ENCODE results near the gene SCN8A.
"Not testable (repeated sequence)": the region's sequence is repeated elsewhere in the genome, so short reads cannot be mapped to it uniquely, and the experiment has no call there.

The SCN8A gene

DNA sequence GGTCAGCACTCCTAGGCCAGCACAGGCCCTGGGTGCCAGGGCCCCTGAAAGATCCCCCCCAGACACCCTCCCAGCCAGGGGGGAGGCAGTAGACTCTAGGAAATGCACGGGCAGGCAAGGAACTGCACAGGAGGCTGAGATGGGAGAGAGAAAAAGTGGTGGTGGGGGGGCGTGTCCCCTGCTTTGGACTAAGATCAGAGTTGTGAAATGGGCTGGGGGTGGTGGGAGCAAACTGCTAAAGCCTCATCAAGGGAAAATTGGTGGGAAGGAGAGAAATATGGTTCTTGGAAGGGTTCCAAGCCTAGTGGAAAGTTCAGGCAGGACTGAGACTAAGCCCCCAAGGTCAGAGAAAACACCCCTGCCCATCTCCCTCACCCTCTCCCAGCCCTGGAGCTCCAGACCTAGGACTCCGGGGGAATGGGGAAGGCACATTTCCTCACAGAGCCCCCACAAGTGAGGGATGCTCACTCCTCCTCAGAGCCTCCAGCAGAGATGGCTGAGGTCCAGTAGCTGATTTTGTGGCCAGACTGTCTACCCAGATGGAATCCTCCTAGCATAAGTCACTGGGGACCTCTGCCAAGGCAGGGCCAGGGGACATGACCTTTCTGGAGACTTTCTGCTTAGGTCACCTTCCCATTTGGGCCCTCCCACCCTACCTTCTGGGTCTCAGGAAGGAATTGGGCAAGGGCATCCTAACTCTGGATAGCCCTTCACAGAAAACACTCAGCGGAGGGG lies 227.7 kb downstream of the SCN8A start:
- no peak for DNase-seq

DNA sequence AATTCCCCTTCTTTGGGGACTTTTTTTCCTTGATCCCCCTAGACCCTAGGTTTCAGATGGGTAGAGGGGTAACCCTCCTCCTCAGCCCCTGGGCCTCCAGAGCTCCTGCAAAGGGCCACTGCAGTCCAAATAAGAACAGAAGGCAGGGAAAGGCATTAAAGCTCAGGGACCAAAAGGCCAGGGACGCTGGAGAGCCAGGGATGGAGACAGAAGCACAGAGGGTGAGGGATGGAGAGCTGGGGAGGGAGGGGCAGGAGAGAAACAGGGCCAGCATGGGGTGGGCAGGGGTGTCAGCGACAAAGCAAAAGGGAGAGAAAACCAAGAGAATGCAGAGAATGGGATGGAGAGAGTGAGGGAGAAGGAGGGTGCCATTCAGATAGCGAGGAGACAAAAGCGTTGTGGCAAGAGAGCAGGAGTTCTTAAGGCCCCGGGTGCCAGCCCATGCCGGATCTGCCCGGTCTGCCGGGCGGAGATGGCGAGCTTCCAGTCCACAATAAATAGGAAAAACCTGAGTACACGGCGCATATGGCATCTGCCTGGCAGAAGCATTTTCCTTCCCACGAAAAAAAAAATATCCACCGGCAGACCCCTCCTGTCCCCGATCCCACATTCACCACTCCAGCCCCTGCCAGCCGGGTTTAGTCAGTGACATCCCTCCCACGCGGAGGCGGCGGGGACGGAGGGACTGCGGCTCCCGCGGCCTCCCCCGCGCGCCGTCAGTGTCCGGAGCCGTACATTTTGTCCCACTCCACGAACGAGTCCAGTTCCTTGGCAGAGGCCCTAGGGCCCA lies 228.9 kb downstream of the SCN8A start:
- DNase-seq, result no peak

GRCh38 chr12:51820526-51821439 lies 229.8 kb downstream of the SCN8A start:
- DNase-seq, result peak; percentile 71

DNA sequence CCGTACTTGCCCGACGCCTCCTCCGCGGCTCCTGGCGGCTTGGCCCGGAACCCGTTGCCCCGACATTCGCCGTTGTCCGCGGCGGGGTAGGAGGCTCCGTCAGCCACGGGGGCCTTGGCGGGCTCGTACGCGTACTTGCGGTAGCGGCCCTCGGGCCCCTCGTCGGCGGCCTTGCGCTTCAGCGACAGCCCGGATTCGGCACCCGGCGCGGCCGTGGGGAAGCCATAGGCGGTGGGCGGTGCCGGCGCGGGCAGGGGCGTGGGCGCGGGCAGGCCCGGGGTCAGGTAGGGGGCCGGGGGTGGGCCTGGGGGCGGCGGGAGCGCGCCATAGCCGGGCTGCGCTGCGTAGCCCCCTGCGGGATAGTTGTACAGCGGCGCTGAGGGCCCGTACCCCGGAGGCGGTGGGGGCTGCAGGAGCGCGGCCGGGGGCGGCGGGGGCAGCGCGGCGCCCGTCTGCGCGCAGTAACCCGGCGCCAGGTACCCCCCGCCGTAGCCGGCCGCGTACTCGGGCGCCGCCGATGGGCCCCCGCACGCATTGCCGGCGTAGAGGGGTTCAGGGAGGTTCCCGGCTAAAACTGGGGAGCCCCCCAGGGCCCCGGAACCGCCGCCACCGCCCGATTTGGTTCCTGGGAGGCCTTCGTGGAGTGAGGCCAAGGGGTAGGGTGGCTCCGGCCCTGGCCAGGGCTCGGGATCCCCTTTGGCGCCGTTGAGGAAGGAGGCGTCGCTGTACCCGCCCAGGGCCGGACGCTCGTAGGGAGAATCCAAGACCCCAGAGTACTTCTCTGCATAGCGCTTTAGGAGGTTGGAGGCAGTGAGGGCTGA lies 230.6 kb downstream of the SCN8A start:
- DNase-seq, result no peak

DNA sequence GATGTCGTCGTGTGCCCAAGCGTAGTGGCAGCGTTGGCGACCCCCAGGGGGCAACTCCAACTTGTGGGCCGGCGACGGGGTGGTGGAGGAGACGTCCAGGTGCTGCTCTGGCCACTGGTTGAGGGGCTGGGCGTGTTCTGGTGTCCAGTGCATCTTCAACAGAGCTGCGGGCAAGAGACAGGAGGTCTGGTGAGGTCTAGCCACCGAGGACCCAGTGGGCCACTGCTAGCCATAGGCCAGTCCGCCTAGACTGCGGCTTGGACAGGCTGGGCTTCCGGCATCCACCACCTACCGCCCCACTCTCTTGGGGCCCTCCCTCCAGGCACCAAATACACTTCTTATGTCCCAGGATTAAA lies 231.2 kb downstream of the SCN8A start:
- no peak for DNase-seq

- no peak for DNase-seq
Measured at GRCh38 chr12:51822956-51823355, 231.9 kb downstream of the SCN8A start.

DNA sequence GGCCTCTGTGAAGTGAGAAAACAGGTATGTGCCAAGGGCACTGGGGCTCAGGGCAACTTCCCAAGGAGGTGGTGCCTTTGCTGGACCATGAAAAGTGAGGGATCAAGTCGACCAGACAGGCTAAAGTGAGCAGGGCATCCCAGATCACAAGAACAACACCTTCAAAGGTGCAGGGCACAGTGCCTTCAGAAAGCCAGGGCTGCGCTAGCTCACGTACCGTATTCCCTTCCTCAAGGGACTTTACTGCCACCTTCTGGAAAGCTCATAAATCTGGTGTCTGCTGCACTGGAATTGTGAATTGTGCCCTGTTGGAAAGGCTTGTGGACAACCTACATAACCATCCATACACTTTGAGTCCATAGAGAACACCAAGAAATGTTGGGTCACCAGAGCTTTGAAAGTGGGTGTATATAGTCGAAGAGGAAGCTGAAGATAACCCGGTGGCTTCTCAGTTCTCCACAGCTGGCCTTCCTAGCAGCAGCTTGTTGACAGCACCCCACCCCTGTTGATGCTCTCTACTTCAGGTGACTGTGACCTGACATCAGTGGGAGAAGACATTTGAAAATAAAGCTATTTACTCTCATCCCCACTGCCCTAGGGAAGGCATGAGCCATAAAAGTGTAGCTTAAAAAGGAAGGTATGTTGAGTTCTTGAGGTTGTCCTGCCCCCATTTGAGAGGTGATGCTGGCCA lies 233.0 kb downstream of the SCN8A start:
- no peak for DNase-seq

DNA sequence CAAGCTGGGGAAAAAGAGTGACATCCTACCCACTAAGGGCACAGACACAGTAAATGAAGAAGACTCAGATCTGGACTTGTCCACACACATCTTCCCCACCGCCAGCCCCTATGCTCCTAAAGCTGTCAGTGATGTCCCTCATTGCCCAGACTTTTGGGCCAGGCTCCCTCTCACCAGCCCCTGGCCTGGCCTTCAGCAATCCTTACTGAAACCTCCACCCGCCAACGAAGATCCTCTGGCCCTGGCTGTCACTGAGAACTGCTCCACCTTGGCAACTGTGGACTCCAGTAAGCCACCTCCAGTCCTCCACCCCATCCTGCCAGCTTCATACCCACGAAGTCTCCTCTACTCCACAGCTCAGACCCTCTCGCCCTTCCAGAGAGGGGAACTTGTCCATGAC lies 234.2 kb downstream of the SCN8A start:
- no peak for DNase-seq

DNA sequence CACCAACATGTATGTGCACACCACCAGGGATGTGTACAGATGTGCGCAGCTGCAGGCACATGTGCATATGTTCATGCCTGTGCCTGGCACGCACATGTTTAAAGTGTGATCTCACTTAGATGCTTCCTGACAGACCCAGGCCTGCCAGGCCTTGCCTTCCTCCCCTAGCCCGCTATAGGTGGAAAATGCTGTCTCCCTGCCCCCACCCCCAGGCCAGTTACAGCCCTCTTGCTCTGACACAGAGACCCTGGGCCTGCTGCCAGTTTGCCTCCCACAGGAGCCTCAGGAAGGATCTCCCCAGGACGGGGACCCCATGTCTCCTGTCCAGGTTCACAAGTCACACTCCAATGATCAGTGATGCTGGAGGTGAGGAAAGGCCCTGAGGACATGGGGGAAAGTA lies 235.8 kb downstream of the SCN8A start:
- no peak for DNase-seq

- no peak for DNase-seq
Measured at GRCh38 chr12:51827925-51828818, 237.1 kb downstream of the SCN8A start.

DNA sequence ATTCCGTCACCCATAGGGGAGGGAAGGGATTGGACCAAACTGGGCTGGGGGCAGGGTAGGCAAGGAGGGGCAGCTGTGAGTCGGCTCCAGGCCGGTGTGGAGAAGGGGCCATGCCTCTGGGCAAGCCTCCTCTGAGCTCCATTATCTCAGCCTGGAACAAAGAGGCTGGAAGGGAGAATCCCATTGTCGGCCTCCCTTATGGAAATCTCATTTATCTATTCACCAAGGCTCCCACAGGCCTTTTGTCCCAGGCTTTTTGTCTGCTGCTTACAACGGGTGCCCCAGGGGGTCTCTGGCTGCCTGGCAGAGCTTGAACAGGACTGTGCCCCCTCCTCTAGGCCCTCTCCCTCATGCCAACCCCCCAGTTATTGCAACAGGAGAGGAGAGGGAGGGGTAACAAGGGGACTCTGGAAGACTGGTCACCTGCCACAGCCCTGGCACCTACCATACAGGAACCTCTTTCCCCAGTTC lies 238.0 kb downstream of the SCN8A start:
- no peak for DNase-seq

DNA sequence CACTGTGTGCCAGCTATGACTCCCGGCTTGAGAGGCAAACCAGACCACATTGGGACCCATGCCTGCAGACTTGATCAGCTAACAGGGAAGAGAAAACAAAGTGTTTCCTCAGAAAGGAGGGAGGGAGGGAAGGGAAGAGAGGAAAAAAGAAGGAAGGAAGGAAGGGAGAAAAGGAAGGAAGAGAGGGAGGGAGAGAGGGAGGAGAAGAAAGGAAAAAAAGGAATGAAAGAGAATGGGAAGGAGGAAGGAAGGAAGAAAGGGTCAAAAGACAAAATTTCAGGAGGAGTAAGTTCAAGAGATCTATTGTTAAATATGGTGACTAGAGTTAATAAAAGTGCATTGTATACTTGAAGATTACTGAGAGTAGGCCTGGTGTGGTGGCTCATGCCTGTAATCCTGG lies 238.6 kb downstream of the SCN8A start:
- DNase-seq, result no peak

DNA sequence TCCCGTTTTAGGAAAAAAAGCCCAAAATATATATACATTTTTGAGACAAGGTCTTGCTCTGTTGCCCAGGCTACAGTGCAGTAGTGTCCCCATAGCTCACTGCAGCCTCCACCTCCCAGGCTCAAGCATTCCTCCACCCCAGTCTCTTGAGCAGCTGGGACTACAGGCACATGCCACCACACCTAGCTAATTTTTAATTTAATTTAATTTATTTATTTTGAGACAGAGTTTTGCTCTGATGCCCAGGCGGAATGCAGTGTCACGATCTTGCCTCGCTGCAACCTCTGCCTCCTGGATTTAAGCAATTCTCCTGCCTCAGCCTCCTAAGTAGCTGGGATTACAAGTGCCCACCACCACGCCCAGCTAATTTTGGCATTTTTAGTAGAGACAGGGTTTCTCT lies 240.8 kb downstream of the SCN8A start:
- DNase-seq, result not testable (repeated sequence)

DNA sequence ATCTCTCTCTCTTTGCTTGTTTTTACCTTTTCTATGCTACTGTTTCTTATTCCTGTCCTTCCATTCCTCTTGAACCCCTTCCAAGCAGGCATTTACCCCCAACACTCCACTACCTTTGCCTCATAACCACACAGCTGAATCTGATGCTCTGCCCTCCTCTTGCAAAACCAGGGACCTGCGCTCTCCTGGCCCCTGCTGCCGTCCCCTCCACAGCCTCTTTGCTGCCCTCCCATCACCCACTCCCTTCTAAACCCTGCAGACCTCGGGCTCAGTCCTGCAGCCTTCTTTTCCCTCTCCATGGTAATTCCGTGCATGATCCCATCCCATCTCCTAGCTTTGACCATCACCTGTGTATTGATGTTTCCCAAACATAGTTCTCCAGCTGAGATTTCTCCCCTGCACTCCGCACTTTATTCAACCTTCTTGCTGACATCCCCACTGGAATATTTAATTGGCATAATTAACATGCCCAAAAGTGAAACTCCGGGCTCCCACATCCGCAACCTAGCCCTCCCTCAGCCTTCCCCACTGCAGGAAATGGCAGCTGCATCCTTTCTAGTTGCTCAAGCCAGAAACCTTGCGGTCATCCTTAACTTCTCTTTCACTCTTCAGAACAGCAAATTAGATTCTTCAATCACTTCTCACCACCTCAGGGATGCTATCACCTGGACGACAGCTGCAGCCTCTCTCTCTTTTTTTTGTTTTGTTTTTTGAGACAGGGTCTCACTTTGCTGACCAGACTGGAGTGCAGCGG lies 241.5 kb downstream of the SCN8A start:
- no peak for DNase-seq

DNA sequence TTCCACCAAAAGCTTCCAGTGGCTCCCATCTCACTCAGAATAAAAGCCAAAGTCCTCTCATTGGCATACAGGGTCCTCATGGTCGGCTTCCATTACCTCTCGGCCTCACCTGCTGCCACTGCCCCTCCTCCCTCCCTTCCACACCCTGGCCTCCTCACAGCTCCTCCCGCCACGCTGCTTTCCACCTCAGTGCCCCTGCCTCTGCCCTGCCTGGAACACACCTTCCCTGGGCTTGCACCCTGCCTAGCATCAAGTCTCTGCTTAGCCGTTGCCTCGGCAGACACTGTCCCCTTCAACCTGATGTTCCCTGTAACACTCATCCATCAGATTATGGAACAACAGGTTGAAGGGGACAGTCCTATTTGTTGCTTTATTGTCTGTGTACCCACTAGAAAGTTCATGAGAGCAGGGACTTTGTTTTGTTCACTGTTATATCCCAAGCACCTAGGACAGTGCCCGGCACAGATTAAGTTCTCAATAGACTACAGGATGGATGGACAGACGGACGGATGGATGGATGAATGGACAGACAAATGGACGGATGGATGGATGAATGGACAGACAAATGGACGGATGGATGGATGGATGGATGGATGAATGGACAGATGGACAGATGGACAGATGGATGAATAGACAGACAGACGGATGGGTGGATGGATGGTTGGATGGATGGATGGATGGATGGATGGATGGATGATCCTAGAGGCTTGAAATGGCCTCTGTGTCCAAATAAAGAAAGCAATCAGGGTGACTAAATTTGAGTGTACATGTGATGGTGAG lies 242.6 kb downstream of the SCN8A start:
- no peak for DNase-seq

- no peak for DNase-seq
Measured at GRCh38 chr12:51834411-51834810, 243.4 kb downstream of the SCN8A start.

DNA sequence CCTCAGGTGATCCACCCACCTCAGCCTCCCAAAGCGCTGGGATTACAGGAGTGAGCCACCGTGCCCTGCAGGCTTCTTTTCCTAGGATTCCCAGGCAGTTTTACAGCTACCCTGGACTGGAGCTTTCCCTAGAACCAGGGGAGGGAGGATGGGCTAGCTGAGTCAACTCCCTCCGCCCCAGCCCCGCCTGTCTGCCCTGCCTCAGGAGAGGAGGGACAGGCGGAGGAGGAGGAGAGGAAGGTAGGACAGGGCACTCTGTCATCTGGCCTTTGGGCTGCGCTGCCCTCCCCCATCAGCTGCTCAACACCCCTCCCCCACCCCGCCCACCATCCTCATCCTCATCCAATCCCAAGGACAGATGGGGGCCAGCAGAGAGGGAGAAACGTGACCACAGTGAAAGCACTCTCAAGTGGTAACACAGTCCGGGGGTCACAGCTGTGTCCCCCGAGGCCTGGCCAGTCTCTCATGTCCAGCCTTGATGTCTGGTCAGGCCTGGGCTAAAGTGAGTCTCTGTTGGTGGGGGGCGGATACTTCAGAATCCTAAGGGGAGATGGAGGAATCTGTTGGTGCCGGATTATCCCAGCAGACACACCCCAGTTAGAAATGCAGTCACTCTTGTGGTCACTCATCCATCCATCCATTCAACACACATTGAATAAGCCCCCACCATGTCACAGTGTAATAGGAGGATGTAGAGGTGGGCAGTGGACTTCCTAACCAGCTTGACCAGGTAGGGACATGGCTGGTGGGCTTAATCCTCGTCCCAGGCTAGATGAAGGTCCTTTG lies 245.2 kb downstream of the SCN8A start:
- no peak for DNase-seq

GRCh38 chr12:51836827-51837173 lies 245.8 kb downstream of the SCN8A start:
- no peak for DNase-seq

All from activated effector memory CD4-positive, alpha-beta T cell treated with Interleukin-2 at 50 U/mL for 16 hours (primary cell).